Raji (cell line): ENCODE results near the gene KLHL21.

Source experiments
- POLR2A ChIP-seq: IDR thresholded peaks from 2 replicates; pipeline ENCODE4 v1.6.1; 2011; ENCODE audit warnings: low read depth, low read length, control low read depth; ENCODE audit not compliant: insufficient read depth

The KLHL21 gene

DNA sequence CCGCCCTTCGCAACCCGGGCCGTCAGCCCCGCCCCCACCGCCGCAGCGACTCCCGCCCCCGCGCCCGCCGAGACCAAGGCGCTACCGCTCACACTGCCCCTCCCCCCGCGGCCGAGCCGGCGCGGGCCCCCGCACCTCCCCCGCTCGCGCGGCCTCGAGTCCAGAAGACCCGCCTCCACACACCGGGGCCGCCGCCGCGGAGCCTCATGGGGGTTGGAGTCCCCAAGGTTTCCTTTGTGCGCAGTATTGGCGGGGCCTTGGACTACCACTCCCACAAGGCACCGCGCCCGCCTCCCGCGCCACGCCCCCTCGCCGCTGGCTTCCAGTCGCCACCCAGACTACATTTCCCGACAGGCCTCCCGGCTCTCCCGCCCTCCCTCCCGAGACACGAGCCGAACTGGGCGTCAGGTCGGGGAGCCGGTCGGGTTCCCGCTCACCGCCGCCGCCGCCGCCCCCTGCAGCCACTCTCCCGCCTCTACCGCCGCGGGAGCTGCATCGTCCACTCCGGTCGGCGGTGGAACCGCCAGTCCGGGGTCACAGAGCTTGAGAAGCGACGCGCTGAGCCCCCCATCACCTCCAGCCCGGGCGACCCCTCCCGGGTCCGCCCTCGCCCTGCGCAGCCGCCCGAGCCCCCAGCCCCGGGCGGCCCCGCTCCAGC is 10.8 kb upstream of the KLHL21 start, which contains the start of gene PHF13:
Gene PHF13, plus strand, starts transcription at position 371 of the 658 bp plus-strand sequence. CDS start 336 bp downstream, outside the sequence.
- TF ChIP-seq POLR2A: peak; percentile 56

DNA sequence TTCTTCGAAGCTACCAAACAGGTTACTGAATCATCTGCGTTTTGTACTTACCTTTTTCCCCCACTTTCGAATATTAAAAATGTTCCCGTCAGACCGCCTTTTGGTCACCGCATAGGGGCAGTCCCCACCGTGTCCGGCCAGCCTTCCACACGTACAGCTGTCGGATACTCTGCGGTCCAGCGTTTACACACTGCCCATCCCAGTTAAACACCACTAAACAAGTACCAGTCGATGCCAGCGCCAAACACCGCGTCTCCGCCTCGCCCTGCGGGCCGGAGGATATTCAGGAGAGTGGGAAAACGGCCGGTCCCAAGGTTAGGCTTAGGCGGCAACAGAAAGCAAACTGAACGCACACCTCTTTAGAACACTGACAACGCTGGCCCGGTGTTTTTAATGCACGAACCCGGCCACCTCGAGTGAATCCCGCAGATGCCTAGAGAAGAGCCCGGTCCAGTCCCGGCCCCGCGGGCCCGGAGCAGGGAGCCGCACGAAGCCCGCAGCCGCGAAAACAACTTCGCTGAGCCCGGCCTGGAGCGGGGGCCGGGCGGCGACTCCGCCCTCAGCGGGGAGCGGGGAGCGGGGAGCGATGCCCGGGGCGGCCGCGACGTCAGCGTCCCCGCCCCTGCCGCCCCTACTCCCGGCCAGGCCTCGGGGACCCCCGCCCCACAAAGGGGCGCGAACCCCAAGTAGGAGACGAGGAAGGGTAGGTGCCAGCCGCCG is 10.1 kb upstream of the KLHL21 start:
- TF ChIP-seq POLR2A: no peak

GRCh38 chr1:6603915-6604558 is 1.4 kb upstream of the KLHL21 start:
- TF ChIP-seq POLR2A: no peak

GRCh38 chr1:6603238-6603914 is 707 bp upstream of the KLHL21 start:
- no peak for TF ChIP-seq POLR2A

DNA sequence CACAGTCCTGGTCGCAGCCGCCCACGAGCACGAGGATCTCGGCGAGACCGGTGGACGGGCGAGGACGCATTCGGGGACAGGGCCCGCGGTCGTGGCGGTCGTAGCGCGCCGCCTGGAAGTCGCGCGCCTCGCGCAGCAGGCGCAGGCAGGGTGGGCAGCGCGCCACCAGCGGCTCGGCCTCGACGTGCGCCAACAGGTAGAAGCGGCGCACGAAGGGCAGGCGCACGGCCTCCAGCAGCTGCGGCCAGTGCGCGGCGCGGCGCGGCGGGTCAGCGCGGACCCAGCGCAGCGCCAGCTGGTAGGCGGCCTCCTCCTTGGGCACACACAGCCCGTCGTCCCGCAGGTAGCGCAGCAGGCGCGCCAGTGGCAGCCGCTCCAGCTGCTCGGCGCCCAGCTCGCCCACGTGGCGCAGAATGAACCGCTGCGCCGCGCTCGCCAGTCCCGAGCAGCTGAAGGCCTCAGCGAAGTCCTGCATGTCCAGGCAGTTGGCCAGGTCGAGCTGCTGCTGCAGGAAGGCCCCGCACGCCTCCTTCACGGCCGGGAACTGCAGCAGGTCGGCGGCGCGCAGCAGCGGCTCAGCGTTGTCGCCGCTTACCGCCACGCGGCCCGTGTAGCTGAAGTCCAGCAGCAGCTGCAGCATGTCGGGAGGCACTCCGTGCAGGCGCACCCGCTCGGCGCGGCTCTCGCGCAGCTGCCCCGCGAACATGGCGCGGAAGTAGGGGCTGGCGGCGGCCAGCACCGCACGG is 573 bp downstream of the KLHL21 start:
- TF ChIP-seq POLR2A: no peak

DNA sequence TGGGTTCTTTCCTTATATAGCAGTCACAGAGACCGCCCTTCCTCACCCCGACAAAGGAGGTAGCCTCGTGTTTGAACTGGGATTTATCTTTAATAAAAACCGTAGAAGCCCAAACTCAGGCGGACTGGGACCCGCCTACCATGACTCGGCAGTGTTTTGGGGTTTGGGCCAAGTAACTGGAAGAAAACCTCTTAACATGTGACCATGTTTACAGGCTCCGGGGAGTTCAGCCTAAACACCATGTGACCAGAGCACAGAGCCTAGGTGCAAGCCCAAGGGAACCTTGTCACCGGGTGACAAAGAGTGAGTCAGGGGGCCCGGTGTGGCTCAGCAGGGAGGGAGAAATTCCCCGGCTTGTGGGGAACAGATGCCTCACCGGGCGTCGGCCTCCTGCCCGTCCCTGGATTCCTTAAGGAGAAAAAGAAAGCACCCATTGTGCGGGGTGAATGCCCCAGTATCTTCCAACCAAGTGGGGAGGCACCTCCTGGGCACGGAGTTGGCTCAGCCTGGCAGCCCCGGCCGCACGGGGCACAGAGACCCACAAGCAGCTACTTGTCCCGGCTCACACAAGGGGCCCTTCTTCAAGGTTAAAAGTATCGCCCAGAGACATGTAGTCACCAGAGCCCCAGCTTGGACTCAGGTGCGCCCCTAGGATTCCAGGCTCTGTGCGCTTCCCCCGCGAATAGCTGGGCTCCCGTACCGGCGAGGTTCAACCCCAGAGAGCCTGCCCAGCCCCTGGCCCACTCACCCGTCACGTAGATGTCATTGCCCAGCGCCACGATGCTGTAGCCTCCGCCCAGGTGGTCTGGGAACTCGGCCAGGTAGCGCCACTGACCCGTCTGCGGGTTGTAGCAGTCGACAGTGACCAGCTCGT is 1.4 kb downstream of the KLHL21 start:
- no peak for TF ChIP-seq POLR2A

GRCh38 chr1:6600410-6601048 is 2.1 kb downstream of the KLHL21 start:
- no peak for TF ChIP-seq POLR2A

- no peak for TF ChIP-seq POLR2A
These were observed 3.3 kb downstream of the KLHL21 start for GRCh38 chr1:6599141-6599975.

DNA sequence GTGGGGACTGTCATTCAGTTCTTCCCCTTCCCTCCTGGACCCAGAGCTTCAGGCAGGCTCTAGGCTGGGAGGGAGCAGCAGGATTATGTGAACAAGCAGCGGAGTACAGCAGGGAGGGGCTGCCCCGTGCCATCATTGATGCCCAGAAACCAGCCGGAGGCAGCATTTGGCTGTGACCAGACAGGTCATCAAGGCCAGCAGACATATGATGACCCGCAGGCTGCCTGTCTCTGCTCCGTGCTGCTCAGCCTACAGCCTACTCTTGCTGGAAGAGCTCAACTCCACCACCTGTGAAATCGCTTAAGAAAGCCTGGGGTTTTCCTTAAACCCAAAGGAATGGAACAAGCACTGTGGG is 4.9 kb downstream of the KLHL21 start:
- TF ChIP-seq POLR2A: no peak

DNA sequence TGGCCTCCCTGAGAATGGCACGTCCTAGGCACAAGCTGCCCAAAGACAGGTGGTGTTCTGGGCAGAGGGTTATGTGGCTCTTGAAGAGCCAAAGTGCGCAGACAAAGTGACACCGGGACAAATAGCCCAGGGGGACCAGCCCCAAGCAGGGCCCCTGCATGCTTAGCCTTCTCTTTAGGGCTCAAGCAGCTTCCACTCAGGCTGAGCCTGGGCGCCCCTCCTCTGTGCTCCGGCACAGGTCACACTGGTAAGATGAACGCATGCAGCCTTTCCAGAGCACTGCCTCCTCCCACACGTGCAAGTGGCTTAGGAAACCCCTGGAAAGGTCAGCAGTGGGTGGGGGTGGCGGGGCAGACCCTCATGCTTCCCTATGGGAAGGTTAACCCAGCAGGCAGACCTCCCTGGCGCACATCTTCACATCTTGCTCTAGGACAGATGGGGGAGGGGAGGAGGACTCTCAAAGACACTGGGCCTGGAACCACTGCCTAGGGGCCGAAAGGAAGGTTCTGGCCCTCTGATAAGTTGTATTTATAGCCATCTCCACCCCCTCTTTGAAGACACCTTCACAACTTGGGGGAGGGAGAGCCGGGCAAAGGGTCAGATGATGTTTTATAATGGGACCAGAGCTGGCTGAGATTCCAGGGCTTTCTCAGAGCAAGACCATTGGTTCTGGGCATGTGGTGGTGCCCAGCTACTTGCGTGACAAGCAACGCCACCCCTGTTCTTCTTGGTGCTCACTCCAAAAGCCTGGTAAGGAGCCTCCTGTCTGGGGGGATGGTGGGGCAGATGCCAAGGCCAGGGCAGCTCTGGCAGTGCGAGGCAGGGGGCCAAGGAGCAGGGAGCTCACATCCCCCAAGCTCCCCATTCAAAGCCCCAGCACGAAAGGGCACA is 5.5 kb downstream of the KLHL21 start:
- no peak for TF ChIP-seq POLR2A

DNA sequence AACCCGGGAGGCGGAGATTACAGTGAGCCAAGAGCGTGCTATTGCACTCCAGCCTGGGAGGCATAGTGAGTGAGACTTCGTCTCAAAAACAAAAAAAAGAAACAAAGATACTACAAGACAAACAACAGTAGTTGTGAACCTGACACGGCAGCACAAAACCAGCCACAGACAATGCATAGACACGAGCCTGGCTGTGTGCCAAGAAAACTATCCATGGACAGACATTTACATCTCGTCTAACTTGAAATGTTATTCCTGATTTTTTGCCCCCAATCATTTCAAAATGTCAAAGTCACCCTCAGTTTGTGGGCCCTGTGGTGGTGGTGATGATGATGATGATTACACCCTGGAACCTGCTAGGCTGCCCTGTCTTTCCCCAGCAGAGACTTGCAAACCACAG is 6.3 kb downstream of the KLHL21 start:
- no peak for TF ChIP-seq POLR2A
